Testis (tissue), 3 donors: Measurements from ENCODE around the gene SERPINA10. TPM values are rescaled to one million over a fixed set of nuclear protein-coding genes. Genes with fewer than 3 reads are reported as not detected.

ENCODE experiments used
- DNase-seq: peaks from one replicate; pipeline ENCODE4 v3.0.0-alpha.2; 2019
- H3K27ac ChIP-seq, 2 donors: fragments of 200-600 bp; sonication (generic); one replicate each; pipeline ENCODE4 v1.5.1; 2019
- H3K27me3 ChIP-seq: fragments of 200-600 bp; sonication (generic); one replicate; pipeline ENCODE4 v1.5.1; 2019
- H3K36me3 ChIP-seq: fragments of 200-600 bp; sonication (generic); one replicate; pipeline ENCODE4 v1.5.1; 2017; ENCODE audit warnings: low read depth; ENCODE audit errors: missing control alignments
- H3K4me1 ChIP-seq: fragments of 200-600 bp; sonication (generic); one replicate; pipeline ENCODE4 v1.5.1; 2019
- H3K4me3 ChIP-seq, 2 donors: fragments of 200-600 bp; sonication (generic); one replicate each; pipeline ENCODE4 v1.5.1; 2017 to 2019
- H3K9me3 ChIP-seq: fragments of 200-600 bp; sonication (generic); one replicate; pipeline ENCODE4 v1.5.1; 2017
- POLR2A ChIP-seq: fragments of 450-650 bp; IDR thresholded peaks from one replicate; pipeline ENCODE4 v1.6.1; 2017; ENCODE audit warnings: antibody characterized with exemption, mild to moderate bottlenecking, moderate library complexity
- WGBS, 2 donors: methylation state at CpG; one replicate each; pipeline ENCODE4 v1.1.5; 2018; 5-methylcytosine and 5-hydroxymethylcytosine counted together
- intact Hi-C: fragments of 100-400 bp; cut with DNase I; formaldehyde crosslinking; loops from one replicate; pipeline ENCODE4 v1.15.1; 2023; ENCODE audit warnings: low total_unique reads
- polyA plus RNA-seq: library from polyadenylated mRNA; stranded (reverse); fragments of 350-450 nt; fragmentation: Illumina TruSeq; extraction: RNeasy Lipid Tissue Mini Kit (QIAGEN cat#74804); gene quantifications from one replicate; pipeline ENCODE4 v1.2.3, GENCODE V29; 2014; ENCODE audit warnings: low read depth, low replicate concordance; ENCODE audit not compliant: insufficient read depth
- total RNA-seq, 2 donors: library from RNA; depleted of rRNA; stranded (reverse); fragments of >200 nt; gene quantifications; one replicate each; pipeline ENCODE4 v1.2.3, GENCODE V29; 2016
- TF ChIP-seq, protein P1 (sequence below), 3 experiments: fragments of 450-650 bp in 2 of 3; fragments of 200-600 bp in 1 of 3; sonication (generic) in 1 of 3; IDR thresholded peaks; one replicate each; pipeline ENCODE4 v1.5.1; 2016 to 2019; ENCODE audit warnings: antibody characterized with exemption in 3 of 3, mild to moderate bottlenecking in 2 of 3, moderate library complexity in 1 of 3

The SERPINA10 gene
- total and polyA plus RNA-seq, 3 donors from 2014 or later, result not detected

- no peak for TF ChIP-seq POLR2A
- TF ChIP-seq, protein P1, sequence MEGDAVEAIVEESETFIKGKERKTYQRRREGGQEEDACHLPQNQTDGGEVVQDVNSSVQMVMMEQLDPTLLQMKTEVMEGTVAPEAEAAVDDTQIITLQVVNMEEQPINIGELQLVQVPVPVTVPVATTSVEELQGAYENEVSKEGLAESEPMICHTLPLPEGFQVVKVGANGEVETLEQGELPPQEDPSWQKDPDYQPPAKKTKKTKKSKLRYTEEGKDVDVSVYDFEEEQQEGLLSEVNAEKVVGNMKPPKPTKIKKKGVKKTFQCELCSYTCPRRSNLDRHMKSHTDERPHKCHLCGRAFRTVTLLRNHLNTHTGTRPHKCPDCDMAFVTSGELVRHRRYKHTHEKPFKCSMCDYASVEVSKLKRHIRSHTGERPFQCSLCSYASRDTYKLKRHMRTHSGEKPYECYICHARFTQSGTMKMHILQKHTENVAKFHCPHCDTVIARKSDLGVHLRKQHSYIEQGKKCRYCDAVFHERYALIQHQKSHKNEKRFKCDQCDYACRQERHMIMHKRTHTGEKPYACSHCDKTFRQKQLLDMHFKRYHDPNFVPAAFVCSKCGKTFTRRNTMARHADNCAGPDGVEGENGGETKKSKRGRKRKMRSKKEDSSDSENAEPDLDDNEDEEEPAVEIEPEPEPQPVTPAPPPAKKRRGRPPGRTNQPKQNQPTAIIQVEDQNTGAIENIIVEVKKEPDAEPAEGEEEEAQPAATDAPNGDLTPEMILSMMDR (IDR thresholded peaks at IDR 0.05), result no peak
- H3K9me3 ChIP-seq, result no peaks in the 10 kb centered on the region
- no peaks in the 10 kb centered on the region for H3K27me3 ChIP-seq
- H3K36me3 ChIP-seq, result no peaks in the 10 kb centered on the region
- H3K4me3 ChIP-seq, result no peak within 1 kb of the TSS
- no peaks in the 10 kb centered on the region for H3K4me1 ChIP-seq
- H3K27ac ChIP-seq, result no peak within 1 kb of the TSS
- intact Hi-C loops, result no loop called here
- 56 to 57% methylated on average over 9 to 15 of the region's 15 CpGs for WGBS, 2 donors
- no peak for DNase-seq
Observed at GRCh38 chr14:94322648-94323570, 29.8 kb upstream of the SERPINA10 start, which contains the start of gene SERPINA6. Gene SERPINA6 (minus strand): TSS chr14:94323336. CDS start chr14:94314648, 8,688 bp downstream.

- 85 to 96% methylated on average over 4 to 5 of the region's 5 CpGs for whole genome bisulfite sequencing, 2 donors
- TF ChIP-seq, protein P1 (IDR thresholded peaks at IDR 0.05), result no peak
- TF ChIP-seq POLR2A, result no peak
- Histone ChIP-seq H3K27ac (no peak overlapping the region), H3K9me3 (no peaks in the 10 kb centered on the region), H3K4me3 (no peak overlapping the region), H3K36me3 (no peaks in the 10 kb centered on the region), H3K27me3 (no peaks in the 10 kb centered on the region), H3K4me1 (no peaks in the 10 kb centered on the region)
- intact Hi-C loops, result no loop called here
- DNase-seq, result no peak
Observed at GRCh38 chr14:94321421-94322271, 28.6 kb upstream of the SERPINA10 start.

DNA sequence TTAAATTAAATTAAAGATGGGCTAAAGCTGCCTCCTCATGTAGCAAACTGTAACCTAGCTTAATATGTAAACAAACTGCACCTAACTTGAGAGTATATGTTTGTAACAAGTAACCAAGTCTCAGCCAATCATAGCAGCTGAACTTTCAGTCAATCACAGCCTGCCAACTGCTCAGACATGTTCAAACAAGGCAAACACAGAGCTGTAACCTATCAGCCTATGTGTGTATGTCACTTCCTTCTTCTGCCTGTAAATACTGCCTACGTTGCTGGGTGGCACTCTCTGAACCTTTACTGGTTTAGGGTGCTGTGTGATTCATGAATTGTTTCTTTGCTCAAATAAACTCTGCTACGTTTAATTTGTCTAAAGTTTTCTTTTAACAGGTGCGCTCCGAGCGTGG is 27.2 kb upstream of the SERPINA10 start:
- Histone ChIP-seq H3K36me3 (no peaks in the 10 kb centered on the region), H3K4me1 (no peaks in the 10 kb centered on the region), H3K27ac (no peak overlapping the region), H3K27me3 (no peaks in the 10 kb centered on the region), H3K9me3 (no peaks in the 10 kb centered on the region), H3K4me3 (no peak overlapping the region)
- no peak for DNase-seq
- WGBS, 2 donors, result 60 to 70% methylated on average over 5 of the region's 5 CpGs
- intact Hi-C loops, result no loop called here
- no peak for TF ChIP-seq POLR2A
- TF ChIP-seq, protein P1 (IDR thresholded peaks at IDR 0.05), result no peak

DNA sequence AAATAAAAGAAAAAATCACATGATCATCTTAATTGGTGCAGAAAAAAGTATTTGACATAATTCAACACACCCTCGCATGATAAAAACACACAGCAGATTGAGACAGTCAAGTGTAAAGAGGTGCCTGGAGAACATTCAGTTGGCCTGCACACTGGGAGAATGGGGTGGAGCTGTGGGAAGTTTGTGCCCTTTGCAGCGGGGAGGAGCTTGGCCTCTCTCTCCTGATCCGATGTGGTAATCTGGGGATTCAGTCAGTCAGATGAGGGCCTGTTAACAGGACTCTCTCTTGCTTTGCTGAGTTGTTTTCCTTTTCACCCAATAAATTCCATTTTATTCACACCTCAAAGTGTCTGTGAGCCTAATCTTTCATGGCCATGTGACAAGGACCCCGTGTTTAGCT is 24.2 kb upstream of the SERPINA10 start:
- no peaks in the 10 kb centered on the region for H3K4me1 ChIP-seq
- no peak overlapping the region for H3K27ac ChIP-seq
- no peaks in the 10 kb centered on the region for H3K9me3 ChIP-seq
- TF ChIP-seq, protein P1 (IDR thresholded peaks at IDR 0.05), result no peak
- no peak for TF ChIP-seq POLR2A
- H3K4me3 ChIP-seq, result no peak overlapping the region
- no peaks in the 10 kb centered on the region for H3K27me3 ChIP-seq
- H3K36me3 ChIP-seq, result no peaks in the 10 kb centered on the region
- intact Hi-C loops, result no loop called here
- DNase-seq, result no peak
- 58 to 66% methylated on average over 4 of the region's 4 CpGs for WGBS, 2 donors
